GM18526 (cell line): ENCODE data around the gene HLCS.

Experiments
- POLR2A ChIP-seq: IDR thresholded peaks from 3 replicates; pipeline ENCODE4 v1.6.1; 2011; ENCODE audit not compliant: insufficient read length; ENCODE audit errors: extremely low read depth

Gene HLCS

GRCh38 chr21:36964827-36965719 lies 1.4 kb downstream of the HLCS start:
- no peak for TF ChIP-seq POLR2A

GRCh38 chr21:36964398-36964797 lies 2.1 kb downstream of the HLCS start:
- no peak for TF ChIP-seq POLR2A

GRCh38 chr21:36962098-36962780 lies 4.2 kb downstream of the HLCS start:
- no peak for TF ChIP-seq POLR2A

DNA sequence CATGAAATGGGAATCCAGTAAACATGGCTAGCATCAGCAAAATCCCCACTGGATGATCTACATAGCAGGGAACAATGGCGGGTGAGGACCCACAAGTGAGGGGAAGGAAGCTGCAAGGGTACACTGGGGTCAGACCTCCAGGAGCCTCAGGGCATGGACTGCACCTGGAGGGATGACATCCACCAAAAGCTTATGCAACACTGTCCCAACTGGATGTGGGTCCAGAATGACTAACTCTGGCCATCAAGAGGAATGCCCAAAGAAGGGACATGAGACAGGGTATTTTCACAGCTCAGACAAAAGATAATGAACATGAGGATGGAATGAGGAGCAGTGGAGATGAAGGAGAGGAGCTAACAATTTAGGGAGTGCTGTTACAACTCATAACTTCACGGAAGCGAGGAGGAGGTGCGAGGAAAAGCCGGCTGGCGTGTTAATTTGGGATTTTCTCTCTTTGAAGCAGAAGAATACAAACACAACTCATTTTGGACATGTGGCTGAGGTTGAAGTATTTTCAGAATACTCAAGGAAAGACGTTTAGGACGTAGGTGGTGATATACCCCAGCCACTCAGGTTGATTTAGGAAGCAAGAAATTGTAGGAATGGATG lies 5.7 kb downstream of the HLCS start:
- TF ChIP-seq POLR2A: no peak

DNA sequence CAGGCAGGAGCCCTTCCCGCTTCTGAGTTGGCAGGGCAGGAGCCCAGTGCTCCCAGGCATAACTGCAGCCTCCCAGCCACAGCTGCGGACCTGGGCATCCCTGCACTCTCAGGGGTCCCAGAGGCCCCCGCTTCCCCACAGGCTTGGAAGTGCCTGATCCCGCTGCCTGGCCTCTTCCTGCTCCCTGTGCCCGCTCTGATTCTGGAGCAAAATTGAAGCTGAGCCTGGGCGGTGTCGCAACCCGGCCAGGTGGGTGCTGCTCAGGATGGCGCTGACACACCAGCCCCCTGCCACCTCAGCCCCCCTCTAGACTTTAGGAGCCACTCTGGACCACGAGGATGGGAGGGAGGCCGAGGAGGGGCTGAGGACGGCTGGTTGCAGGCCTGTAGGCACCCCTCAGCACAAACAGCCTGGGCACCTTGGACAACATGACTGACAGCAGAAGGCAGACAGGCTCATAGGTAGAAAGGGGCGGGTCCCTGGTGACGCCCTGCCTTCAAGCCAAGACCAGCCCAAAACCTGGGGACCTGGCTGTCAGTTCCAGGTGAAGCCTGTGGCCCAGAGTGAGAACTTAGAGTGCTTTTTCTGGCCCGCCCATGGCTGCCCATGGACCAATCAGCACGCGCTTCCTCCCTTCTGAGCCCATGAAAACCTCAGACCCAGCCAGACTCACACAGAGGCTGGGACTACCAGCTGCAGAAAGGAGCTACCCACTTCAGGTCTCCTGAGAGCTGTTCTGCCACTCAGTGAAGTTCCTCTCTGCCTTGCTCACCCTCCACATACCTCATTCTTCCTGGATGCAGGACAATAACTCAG lies 7.2 kb downstream of the HLCS start:
- no peak for TF ChIP-seq POLR2A

- no peak for TF ChIP-seq POLR2A
Measured at GRCh38 chr21:36955783-36956182, 10.7 kb downstream of the HLCS start.

GRCh38 chr21:36949171-36950141 lies 17.0 kb downstream of the HLCS start:
- TF ChIP-seq POLR2A: no peak

DNA sequence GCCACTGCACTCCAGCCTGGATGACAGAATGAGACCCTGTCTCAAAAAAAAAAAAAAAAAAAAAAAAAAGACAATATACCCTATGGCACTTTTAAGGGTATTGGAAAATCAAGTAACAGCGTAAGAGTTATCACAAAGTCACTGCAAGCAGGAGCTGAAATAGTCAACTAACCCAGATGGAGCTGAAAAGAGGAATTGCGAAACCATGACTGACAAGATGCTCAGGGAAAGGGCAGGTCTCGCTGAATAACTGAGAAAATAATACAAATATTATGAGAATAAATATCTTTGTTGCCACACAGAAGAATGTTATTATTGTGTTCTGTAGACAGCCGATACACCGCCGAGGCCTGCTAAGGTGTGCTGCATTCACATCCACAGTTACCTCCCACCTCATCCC lies 17.8 kb downstream of the HLCS start:
- no peak for TF ChIP-seq POLR2A

GRCh38 chr21:36946949-36947356 lies 19.5 kb downstream of the HLCS start:
- TF ChIP-seq POLR2A: no peak

GRCh38 chr21:36945496-36946138 lies 20.9 kb downstream of the HLCS start:
- TF ChIP-seq POLR2A: no peak

- no peak for TF ChIP-seq POLR2A
Measured at GRCh38 chr21:36936361-36937135, 29.9 kb downstream of the HLCS start.

GRCh38 chr21:36934864-36935420 lies 31.5 kb downstream of the HLCS start:
- TF ChIP-seq POLR2A: no peak
